Measurements from ENCODE around the gene CDH13. TPM values are rescaled to one million over a fixed set of nuclear protein-coding genes. Genes with fewer than 3 reads are reported as not detected.

The CDH13 gene
- total RNA-seq, 1 donor from 2014 or later = 161 TPM

- no peak for TF ChIP-seq CTCF (IDR thresholded peaks at IDR 0.05; ENCODE audit: borderline replicate concordance)
Measured at GRCh38 chr16:83143788-83144187, 517.0 kb downstream of the CDH13 start.

GRCh38 chr16:83145297-83145696, 518.5 kb downstream of the CDH13 start:
- Histone ChIP-seq H3K9me3 (replicated peaks) (no peaks in the 10 kb centered on the region), H3K27ac (replicated peaks) (no peak overlapping the region), H3K4me3 (no peak overlapping the region), H3K27me3 (ENCODE audit: low read depth) (no peaks in the 10 kb centered on the region), H3K36me3 (no peaks in the 10 kb centered on the region), H3K4me1 (peaks cover 8% of the 10 kb centered on the region)
- TF ChIP-seq CTCF (IDR thresholded peaks at IDR 0.05; ENCODE audit: borderline replicate concordance) = no peak
- no peak for DNase-seq
- intact Hi-C loops (cut with micrococcal nuclease) = no loop called here

More at GRCh38 chr16:83143788-83144187, 517.0 kb downstream of the CDH13 start:
- Histone ChIP-seq H3K4me1 (peaks cover 8% of the 10 kb centered on the region), H3K4me3 (no peak overlapping the region), H3K27ac (replicated peaks) (no peak overlapping the region), H3K27me3 (ENCODE audit: low read depth) (no peaks in the 10 kb centered on the region), H3K36me3 (no peaks in the 10 kb centered on the region), H3K9me3 (replicated peaks) (no peaks in the 10 kb centered on the region)
- no peak for DNase-seq
- intact Hi-C loops (cut with micrococcal nuclease) = no loop called here

- Histone ChIP-seq H3K9me3 (replicated peaks) (no peaks in the 10 kb centered on the region), H3K27ac (replicated peaks) (no peak overlapping the region), H3K36me3 (no peaks in the 10 kb centered on the region), H3K27me3 (ENCODE audit: low read depth) (no peaks in the 10 kb centered on the region), H3K4me1 (peaks cover 8% of the 10 kb centered on the region), H3K4me3 (no peak overlapping the region)
- intact Hi-C loops (cut with micrococcal nuclease) = no loop called here
- no peak for TF ChIP-seq CTCF (IDR thresholded peaks at IDR 0.05; ENCODE audit: borderline replicate concordance)
- no peak for DNase-seq
Measured at GRCh38 chr16:83147244-83147643, 520.5 kb downstream of the CDH13 start.

- Histone ChIP-seq H3K4me1 (no peaks in the 10 kb centered on the region), H3K9me3 (replicated peaks) (no peaks in the 10 kb centered on the region), H3K36me3 (no peaks in the 10 kb centered on the region), H3K27me3 (ENCODE audit: low read depth) (no peaks in the 10 kb centered on the region), H3K27ac (replicated peaks) (no peak overlapping the region), H3K4me3 (no peak overlapping the region)
- intact Hi-C loops (cut with micrococcal nuclease) = no loop called here
- DNase-seq = no peak
- TF ChIP-seq CTCF (IDR thresholded peaks at IDR 0.05; ENCODE audit: borderline replicate concordance) = no peak
Measured at GRCh38 chr16:83158320-83158957, 531.7 kb downstream of the CDH13 start.

GRCh38 chr16:83159049-83159448, 532.3 kb downstream of the CDH13 start:
- TF ChIP-seq CTCF (IDR thresholded peaks at IDR 0.05; ENCODE audit: borderline replicate concordance) = no peak
- H3K27ac ChIP-seq (replicated peaks) = no peak overlapping the region

More at GRCh38 chr16:83159049-83159448, 532.3 kb downstream of the CDH13 start:
- Histone ChIP-seq H3K36me3 (no peaks in the 10 kb centered on the region), H3K27me3 (ENCODE audit: low read depth) (no peaks in the 10 kb centered on the region), H3K4me1 (no peaks in the 10 kb centered on the region), H3K9me3 (replicated peaks) (no peaks in the 10 kb centered on the region), H3K4me3 (no peak overlapping the region)
- DNase-seq = no peak
- intact Hi-C loops (cut with micrococcal nuclease) = no loop called here

Measured in left ventricle myocardium inferior (tissue), 1 donor.